ENCODE measurements around the gene NHSL2.
A peak's percentile ranks its signal among the peaks of the same experiment; 100 is the strongest.

Gene NHSL2

DNA sequence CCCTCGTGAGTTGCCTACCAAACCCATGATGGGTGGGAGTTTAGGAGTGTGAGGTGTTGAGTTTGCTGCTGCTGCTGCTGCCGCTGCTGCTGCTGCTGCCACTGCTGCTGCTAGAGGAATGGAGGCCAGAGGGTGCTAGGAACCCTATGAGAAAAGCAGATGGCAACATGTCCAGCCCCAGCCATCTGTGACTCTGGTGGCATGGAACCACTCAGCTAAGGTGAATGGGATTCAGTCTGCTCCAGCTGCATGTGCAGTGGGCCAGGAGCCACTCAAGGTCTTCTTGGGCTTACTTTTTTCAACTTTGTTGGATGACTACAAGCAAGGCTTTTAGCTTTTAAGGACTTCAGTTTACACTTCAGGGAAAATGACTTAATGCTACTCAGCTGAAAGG lies 117.3 kb downstream of the NHSL2 start:
- Histone ChIP-seq H3K27me3 (ENCODE audit: control insufficient read depth, insufficient read depth, low read length) (peaks cover 10% of the 10 kb centered on the region), H3K36me3 (ENCODE audit: control insufficient read depth, insufficient read depth, low read length) (no peaks in the 10 kb centered on the region), H3K4me1 (ENCODE audit: control insufficient read depth, insufficient read depth, low read length) (peaks cover 20% of the 10 kb centered on the region), H3K4me3 (ENCODE audit: low read length) (peak overlapping the region; percentile 3), H3K9ac (ENCODE audit: low read length) (no peak overlapping the region), H3K27ac (ENCODE audit: low read depth, low read length) (peak overlapping the region; percentile 78)

DNA sequence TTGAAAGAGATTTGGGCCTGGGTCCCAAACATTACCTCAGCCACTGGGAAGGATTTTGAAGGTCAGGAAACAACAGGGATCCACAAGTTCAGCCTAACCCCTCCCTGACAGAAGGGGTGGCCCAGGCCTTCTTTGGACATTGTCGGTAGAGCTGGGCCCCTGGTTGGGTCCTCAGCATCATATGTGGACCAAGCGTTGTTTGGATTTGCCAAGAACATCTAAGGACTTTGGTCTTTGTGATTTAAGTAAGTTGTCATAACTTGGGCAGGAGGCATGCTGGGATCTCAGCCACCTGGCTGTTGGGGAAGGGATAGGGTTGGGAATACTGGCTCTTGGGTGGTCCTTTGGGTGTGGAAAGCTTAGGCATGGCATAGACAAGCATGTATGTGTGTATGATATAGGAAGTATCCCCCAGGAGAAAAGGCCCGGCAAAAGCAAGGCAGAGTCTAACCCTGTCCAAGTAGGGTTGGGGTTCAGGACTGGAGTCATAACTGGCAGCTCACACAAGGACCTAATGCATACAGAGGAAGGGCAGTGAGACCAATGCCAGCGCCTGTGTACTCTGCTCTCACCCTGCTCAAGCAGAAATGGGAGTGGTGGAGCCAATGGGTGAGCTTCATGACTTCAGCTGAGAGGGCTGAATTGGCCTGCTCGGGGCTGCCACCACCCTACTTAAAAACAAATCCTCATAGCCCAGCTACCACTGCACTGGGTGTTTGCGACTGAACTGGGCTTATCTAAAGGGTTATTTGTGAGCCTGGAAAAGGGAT lies 118.2 kb downstream of the NHSL2 start:
- H3K4me3 ChIP-seq (ENCODE audit: low read length) = peak overlapping the region; percentile 24

GRCh38 chrX:72029483-72030411 lies 119.1 kb downstream of the NHSL2 start:
- H3K27me3 ChIP-seq (ENCODE audit: control insufficient read depth, insufficient read depth, low read length) = peaks cover 5% of the 10 kb centered on the region
- H3K36me3 ChIP-seq (ENCODE audit: control insufficient read depth, insufficient read depth, low read length) = no peaks in the 10 kb centered on the region
- H3K4me1 ChIP-seq (ENCODE audit: control insufficient read depth, insufficient read depth, low read length) = peaks cover 20% of the 10 kb centered on the region
- H3K27ac ChIP-seq (ENCODE audit: low read depth, low read length) = peak overlapping the region; percentile 78
- H3K9ac ChIP-seq (ENCODE audit: low read length) = no peak overlapping the region
- H3K4me3 ChIP-seq (ENCODE audit: low read length) = peak overlapping the region; percentile 24

More for the DNA sequence above, 118.2 kb downstream of the NHSL2 start:
- H3K4me1 ChIP-seq (ENCODE audit: control insufficient read depth, insufficient read depth, low read length) = peaks cover 20% of the 10 kb centered on the region
- peaks cover 5% of the 10 kb centered on the region for H3K27me3 ChIP-seq (ENCODE audit: control insufficient read depth, insufficient read depth, low read length)
- H3K27ac ChIP-seq (ENCODE audit: low read depth, low read length) = peak overlapping the region; percentile 78
- H3K36me3 ChIP-seq (ENCODE audit: control insufficient read depth, insufficient read depth, low read length) = no peaks in the 10 kb centered on the region
- no peak overlapping the region for H3K9ac ChIP-seq (ENCODE audit: low read length)

- Histone ChIP-seq H3K27ac (ENCODE audit: low read depth, low read length) (peak overlapping the region; percentile 78), H3K4me3 (ENCODE audit: low read length) (no peak overlapping the region)
These were observed 119.8 kb downstream of the NHSL2 start for GRCh38 chrX:72030431-72030830.

DNA sequence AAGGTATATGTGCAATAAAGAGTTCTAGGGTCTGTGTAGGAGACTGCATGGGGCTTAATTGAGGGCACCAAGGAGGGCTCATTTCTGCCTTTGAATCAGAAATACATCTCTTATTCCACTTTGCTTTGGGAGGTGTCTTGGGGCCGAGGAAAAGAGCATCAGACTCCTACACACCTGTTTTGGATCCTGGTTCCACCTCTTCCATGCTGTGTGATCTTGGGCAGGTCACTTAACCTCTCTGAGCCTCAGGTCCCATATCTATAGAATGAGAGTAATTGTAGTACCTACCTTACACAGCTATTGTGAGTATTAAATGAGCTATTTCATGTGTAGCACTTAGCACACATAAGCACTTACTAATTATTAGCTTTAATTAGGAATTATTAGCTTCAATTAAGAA lies 120.5 kb downstream of the NHSL2 start:
- peaks cover 2% of the 10 kb centered on the region for H3K27me3 ChIP-seq (ENCODE audit: control insufficient read depth, insufficient read depth, low read length)
- H3K36me3 ChIP-seq (ENCODE audit: control insufficient read depth, insufficient read depth, low read length) = no peaks in the 10 kb centered on the region
- H3K4me3 ChIP-seq (ENCODE audit: low read length) = no peak overlapping the region
- H3K4me1 ChIP-seq (ENCODE audit: control insufficient read depth, insufficient read depth, low read length) = peaks cover 20% of the 10 kb centered on the region
- no peak overlapping the region for H3K9ac ChIP-seq (ENCODE audit: low read length)
- peak overlapping the region; percentile 78 for H3K27ac ChIP-seq (ENCODE audit: low read depth, low read length)

More at GRCh38 chrX:72030431-72030830, 119.8 kb downstream of the NHSL2 start:
- no peaks in the 10 kb centered on the region for H3K36me3 ChIP-seq (ENCODE audit: control insufficient read depth, insufficient read depth, low read length)
- no peak overlapping the region for H3K9ac ChIP-seq (ENCODE audit: low read length)
- H3K27me3 ChIP-seq (ENCODE audit: control insufficient read depth, insufficient read depth, low read length) = peaks cover 2% of the 10 kb centered on the region
- H3K4me1 ChIP-seq (ENCODE audit: control insufficient read depth, insufficient read depth, low read length) = peaks cover 20% of the 10 kb centered on the region

DNA sequence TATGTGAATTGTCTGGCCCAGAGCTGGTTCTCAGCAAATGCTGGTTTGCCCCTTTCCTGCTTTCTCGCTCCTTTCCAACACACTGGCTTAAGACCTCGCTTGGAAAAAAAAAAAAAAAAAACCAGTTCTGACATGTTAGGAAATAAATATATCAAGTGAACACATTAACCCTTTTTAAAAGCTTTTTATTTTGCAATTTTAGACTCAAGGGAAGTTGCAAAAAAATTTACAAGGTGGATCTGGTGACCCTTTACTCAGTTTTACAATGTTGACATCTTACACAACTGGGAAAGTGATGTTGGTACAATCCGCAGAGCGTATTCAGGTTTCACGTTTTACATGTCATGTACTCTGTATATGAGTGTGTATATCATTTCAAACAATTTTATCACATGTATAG lies 121.0 kb downstream of the NHSL2 start:
- no peak overlapping the region for H3K4me3 ChIP-seq (ENCODE audit: low read length)
- no peak overlapping the region for H3K9ac ChIP-seq (ENCODE audit: low read length)
- H3K4me1 ChIP-seq (ENCODE audit: control insufficient read depth, insufficient read depth, low read length) = peaks cover 17% of the 10 kb centered on the region
- H3K27ac ChIP-seq (ENCODE audit: low read depth, low read length) = no peak overlapping the region
- no peaks in the 10 kb centered on the region for H3K36me3 ChIP-seq (ENCODE audit: control insufficient read depth, insufficient read depth, low read length)
- H3K27me3 ChIP-seq (ENCODE audit: control insufficient read depth, insufficient read depth, low read length) = no peaks in the 10 kb centered on the region

GRCh38 chrX:72037601-72038000 lies 127.0 kb downstream of the NHSL2 start:
- Histone ChIP-seq H3K27me3 (ENCODE audit: control insufficient read depth, insufficient read depth, low read length) (no peaks in the 10 kb centered on the region), H3K36me3 (ENCODE audit: control insufficient read depth, insufficient read depth, low read length) (no peaks in the 10 kb centered on the region), H3K4me1 (ENCODE audit: control insufficient read depth, insufficient read depth, low read length) (peaks cover 12% of the 10 kb centered on the region), H3K9ac (ENCODE audit: low read length) (no peak overlapping the region), H3K27ac (ENCODE audit: low read depth, low read length) (no peak overlapping the region), H3K4me3 (ENCODE audit: low read length) (no peak overlapping the region)

GRCh38 chrX:72038016-72038415 lies 127.4 kb downstream of the NHSL2 start:
- H3K36me3 ChIP-seq (ENCODE audit: control insufficient read depth, insufficient read depth, low read length) = no peaks in the 10 kb centered on the region
- peaks cover 16% of the 10 kb centered on the region for H3K4me1 ChIP-seq (ENCODE audit: control insufficient read depth, insufficient read depth, low read length)
- no peak overlapping the region for H3K4me3 ChIP-seq (ENCODE audit: low read length)
- H3K9ac ChIP-seq (ENCODE audit: low read length) = no peak overlapping the region
- no peaks in the 10 kb centered on the region for H3K27me3 ChIP-seq (ENCODE audit: control insufficient read depth, insufficient read depth, low read length)
- H3K27ac ChIP-seq (ENCODE audit: low read depth, low read length) = no peak overlapping the region

GRCh38 chrX:72038868-72039267 lies 128.2 kb downstream of the NHSL2 start:
- Histone ChIP-seq H3K4me1 (ENCODE audit: control insufficient read depth, insufficient read depth, low read length) (peaks cover 19% of the 10 kb centered on the region), H3K4me3 (ENCODE audit: low read length) (no peak overlapping the region), H3K9ac (ENCODE audit: low read length) (no peak overlapping the region), H3K27ac (ENCODE audit: low read depth, low read length) (no peak overlapping the region), H3K27me3 (ENCODE audit: control insufficient read depth, insufficient read depth, low read length) (peaks cover under 1% of the 10 kb centered on the region), H3K36me3 (ENCODE audit: control insufficient read depth, insufficient read depth, low read length) (no peaks in the 10 kb centered on the region)

- Histone ChIP-seq H3K27me3 (ENCODE audit: control insufficient read depth, insufficient read depth, low read length) (peaks cover 4% of the 10 kb centered on the region), H3K4me3 (ENCODE audit: low read length) (no peak overlapping the region), H3K4me1 (ENCODE audit: control insufficient read depth, insufficient read depth, low read length) (peaks cover 24% of the 10 kb centered on the region), H3K36me3 (ENCODE audit: control insufficient read depth, insufficient read depth, low read length) (no peaks in the 10 kb centered on the region), H3K27ac (ENCODE audit: low read depth, low read length) (peak overlapping the region; percentile 70), H3K9ac (ENCODE audit: low read length) (no peak overlapping the region)
These were observed 129.9 kb downstream of the NHSL2 start for GRCh38 chrX:72040506-72040905.

- H3K9ac ChIP-seq (ENCODE audit: low read length) = no peak overlapping the region
- peak overlapping the region; percentile 70 for H3K27ac ChIP-seq (ENCODE audit: low read depth, low read length)
- no peak overlapping the region for H3K4me3 ChIP-seq (ENCODE audit: low read length)
- H3K27me3 ChIP-seq (ENCODE audit: control insufficient read depth, insufficient read depth, low read length) = peaks cover 4% of the 10 kb centered on the region
- no peaks in the 10 kb centered on the region for H3K36me3 ChIP-seq (ENCODE audit: control insufficient read depth, insufficient read depth, low read length)
- peaks cover 24% of the 10 kb centered on the region for H3K4me1 ChIP-seq (ENCODE audit: control insufficient read depth, insufficient read depth, low read length)
These were observed 130.5 kb downstream of the NHSL2 start for GRCh38 chrX:72041176-72041575.

Measured in rectal smooth muscle tissue (tissue), 1 donor.